ENCODE data around the gene NPHP3.
"Not testable (repeated sequence)": the region's sequence is repeated elsewhere in the genome, so short reads cannot be mapped to it uniquely, and the experiment has no call there.

The NPHP3 gene

DNA sequence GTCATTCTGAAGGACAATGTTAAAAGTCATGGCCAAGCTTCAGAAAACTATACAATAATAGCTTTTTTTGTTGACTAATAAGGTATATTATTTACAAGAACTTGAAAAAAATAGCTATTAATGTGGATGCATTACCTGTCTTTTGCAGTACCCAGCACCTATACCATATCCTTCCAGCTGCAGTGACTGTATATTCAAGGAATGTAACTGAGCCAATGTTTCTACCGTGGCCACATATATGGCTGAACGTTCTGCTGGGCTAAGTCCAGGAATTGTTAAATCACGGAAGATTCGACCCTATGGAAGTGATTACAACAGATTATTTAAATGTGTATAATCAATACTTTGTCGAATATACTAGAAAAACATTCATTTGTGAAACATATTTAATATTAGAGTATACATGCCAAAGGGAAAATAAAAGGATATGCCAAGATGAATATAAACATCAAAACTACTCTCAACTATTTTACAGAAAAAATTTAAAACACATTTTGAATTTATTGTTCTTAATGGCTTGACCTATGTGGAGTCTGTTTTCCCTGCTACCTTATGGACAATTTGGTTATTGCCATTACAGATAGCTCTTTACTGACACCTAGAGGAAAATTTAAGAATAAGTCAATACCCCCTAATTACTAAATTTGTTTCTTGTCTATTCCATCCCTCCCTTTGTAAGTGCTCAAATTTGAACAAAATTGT lies 80.2 kb downstream of the NPHP3 start:
- no peak for DNase-seq (ENCODE audit: low read depth in 2 of 2)

GRCh38 chr3:132641427-132641826 lies 80.8 kb downstream of the NPHP3 start:
- not testable (repeated sequence) for DNase-seq (ENCODE audit: low read depth in 2 of 2)

- DNase-seq (ENCODE audit: low read depth in 2 of 2) = no peak
Measured at GRCh38 chr3:132638706-132639105, 83.5 kb downstream of the NPHP3 start.

GRCh38 chr3:132637590-132637989 lies 84.6 kb downstream of the NPHP3 start:
- no peak for DNase-seq (ENCODE audit: low read depth in 2 of 2)

- DNase-seq (ENCODE audit: low read depth in 2 of 2) = no peak
Measured at GRCh38 chr3:132635052-132635451, 87.2 kb downstream of the NPHP3 start.
